ENCODE data around the gene SLC22A23.

DNA sequence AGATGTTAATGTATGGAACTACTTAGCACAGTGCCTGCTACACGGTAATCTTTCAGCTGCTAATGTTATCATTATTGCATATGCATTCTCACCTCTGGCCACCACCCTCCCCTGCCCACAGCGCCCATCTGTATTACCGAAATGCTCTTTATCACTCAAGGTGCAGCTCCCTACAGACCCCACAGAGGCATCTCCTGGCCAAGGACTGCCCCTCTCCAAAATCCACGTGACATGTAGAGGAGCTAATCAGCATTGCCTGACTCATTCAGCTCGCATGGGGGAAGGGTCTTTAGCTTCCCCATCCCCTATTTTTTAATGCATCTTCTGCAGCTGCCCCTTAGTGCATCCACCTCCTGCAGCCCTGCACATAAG lies 41.8 kb downstream of the SLC22A23 start:
- no peak for TF ChIP-seq EZH2 (IDR thresholded peaks at IDR 0.05)
- TF ChIP-seq POLR2AphosphoS5 (IDR thresholded peaks at IDR 0.05; ENCODE audit: borderline replicate concordance, low read depth, low read length), result no peak

Measured in SK-N-MC (cell line).